GM18499 (cell line): ENCODE results near the gene NKX2-3.

Experiments
- ATAC-seq: cut with Tn5 transposase; IDR thresholded peaks from one replicate; pipeline ENCODE4 v1.9.1; 2021; ENCODE audit warnings: moderate number of reproducible peaks; ENCODE audit not compliant: insufficient read depth, unreplicated experiment

Gene NKX2-3

GRCh38 chr10:99532687-99533495, at the start of gene NKX2-3:
Gene NKX2-3 (plus strand): TSS chr10:99532942. CDS start chr10:99533132, 190 bp downstream.
- ATAC-seq = no peak

GRCh38 chr10:99484626-99485581, 47.8 kb upstream of the NKX2-3 start:
- no peak for ATAC-seq

GRCh38 chr10:99487125-99487807, 45.5 kb upstream of the NKX2-3 start:
- ATAC-seq = no peak

GRCh38 chr10:99489271-99489670, 43.5 kb upstream of the NKX2-3 start:
- ATAC-seq = no peak

- no peak for ATAC-seq
These were observed 35.3 kb upstream of the NKX2-3 start for GRCh38 chr10:99497343-99498025.

- ATAC-seq = no peak
These were observed 26.3 kb upstream of the NKX2-3 start for GRCh38 chr10:99506416-99506815.

GRCh38 chr10:99507265-99507664, 25.5 kb upstream of the NKX2-3 start:
- no peak for ATAC-seq

GRCh38 chr10:99513061-99513460, 19.7 kb upstream of the NKX2-3 start:
- ATAC-seq = no peak

- ATAC-seq = no peak
These were observed 13.1 kb upstream of the NKX2-3 start for GRCh38 chr10:99519690-99520039.

- no peak for ATAC-seq
These were observed 12.5 kb upstream of the NKX2-3 start for GRCh38 chr10:99520040-99520846.

GRCh38 chr10:99520847-99521764, 11.6 kb upstream of the NKX2-3 start:
- ATAC-seq = no peak

- no peak for ATAC-seq
These were observed 10.8 kb upstream of the NKX2-3 start for GRCh38 chr10:99521765-99522469.

- no peak for ATAC-seq
These were observed 10.1 kb upstream of the NKX2-3 start for GRCh38 chr10:99522470-99523250.

GRCh38 chr10:99523251-99523773, 9.4 kb upstream of the NKX2-3 start:
- ATAC-seq = no peak

GRCh38 chr10:99524050-99524666, 8.6 kb upstream of the NKX2-3 start:
- no peak for ATAC-seq

- ATAC-seq = no peak
These were observed 7.9 kb upstream of the NKX2-3 start for GRCh38 chr10:99524736-99525380.
